K562 (cell line): ENCODE data around the gene SPI1. TPM values are rescaled to one million over a fixed set of nuclear protein-coding genes. Genes with fewer than 3 reads are reported as not detected.
A peak's percentile ranks its signal among the peaks of the same experiment; 100 is the strongest.

Source experiments
- ATAC-seq: fragments of 200-7000 bp; cut with Tn5 transposase; 3 replicates; pipeline ENCODE4 v1.9.1; 2020; ENCODE audit warnings: moderate library complexity
- BruUV-seq: library from RNA; stranded (reverse); fragments of 400-500 nt; replicated peaks from 2 replicates; lab custom pipeline; 2021; lab: Mats Ljungman, UMichigan
- CTCF ChIA-PET: fragments of 300-600 bp; formaldehyde crosslinking; extraction: SDS; loops from one replicate; lab custom pipeline; 2021; ENCODE audit warnings: low intra/inter-chr PET ratio; lab: Yijun Ruan, JAX
- POLR2A ChIA-PET: fragments of 300-600, 350-650 bp; sonication (Branson Sonifier 250); formaldehyde crosslinking; extraction: SDS; loops from one replicate; lab custom pipeline; 2021; ENCODE audit warnings: antibody characterized with exemption, inconsistent platforms; lab: Yijun Ruan, JAX
- DNase-seq, 4 experiments: peaks; one replicate each; pipeline versions ENCODE4 v3.0.0 to v3.0.0-alpha.2; 2011 to 2018; ENCODE audit warnings: low spot score in 3 of 4, mixed read lengths in 3 of 4; ENCODE audit errors: extremely low read depth in 1 of 4
- FAIRE-seq: peaks from 2 replicates; lab custom pipeline; 2011; peaks lifted over from hg19 to GRCh38; lab: Jason Lieb, UNC
- H2AFZ ChIP-seq: 2 replicates; pipeline ENCODE4 v1.6.0; 2011; ENCODE audit warnings: low read depth, low read length, control low read depth, inconsistent platforms
- H3K27ac ChIP-seq: fragments of 200-600 bp; 3 replicates; pipeline ENCODE4 v1.8.0; 2011; ENCODE audit warnings: low read depth, mild to moderate bottlenecking, control low read depth, inconsistent platforms, low read length, moderate library complexity, mixed read lengths; ENCODE audit errors: extremely low read depth
- H3K27me3 ChIP-seq, 2 experiments: fragments of 300-600 bp in 1 of 2; 2 replicates in 1 of 2; 3 replicates in 1 of 2; pipeline versions ENCODE4 v1.6.0 to v1.8.0; 2011; ENCODE audit warnings: inconsistent platforms in 2 of 2, low read length in 2 of 2, mild to moderate bottlenecking in 1 of 2, mixed read lengths in 1 of 2, moderate library complexity in 1 of 2; ENCODE audit not compliant: control insufficient read depth in 2 of 2, insufficient read depth in 2 of 2
- H3K36me3 ChIP-seq: fragments of 300-600 bp; 3 replicates; pipeline ENCODE4 v1.8.0; 2011; ENCODE audit warnings: mild to moderate bottlenecking, low read length, inconsistent platforms; ENCODE audit not compliant: control insufficient read depth, insufficient read depth
- H3K4me1 ChIP-seq, 2 experiments: fragments of 200-600 bp in 1 of 2; replicated peaks in 1 of 2; 2 replicates in 1 of 2; 3 replicates in 1 of 2; pipeline versions ENCODE4 v1.5.1 to v1.8.0; 2011; ENCODE audit warnings: inconsistent platforms in 2 of 2, low read length in 2 of 2, mild to moderate bottlenecking in 1 of 2, mixed read lengths in 1 of 2, moderate library complexity in 1 of 2; ENCODE audit not compliant: control insufficient read depth in 2 of 2, insufficient read depth in 2 of 2
- H3K4me2 ChIP-seq: 2 replicates; pipeline ENCODE4 v1.6.1; 2011; ENCODE audit warnings: low read length, control low read depth, inconsistent platforms, mixed read lengths; ENCODE audit not compliant: insufficient read depth
- H3K4me3 ChIP-seq: fragments of 200-600 bp; sonication (generic), shearing (Covaris generic); 2 replicates; pipeline ENCODE4 v1.5.1; 2016; ENCODE audit warnings: control low read depth, inconsistent platforms
- H3K79me2 ChIP-seq: fragments of 200-600 bp; 3 replicates; pipeline ENCODE4 v1.8.0; 2011; ENCODE audit warnings: low read length, inconsistent platforms; ENCODE audit not compliant: control insufficient read depth, insufficient read depth
- H3K9ac ChIP-seq, 2 experiments: 2 replicates each; pipeline versions ENCODE4 v1.6.0 to v1.6.1; 2011; ENCODE audit warnings: low read depth in 2 of 2, low read length in 2 of 2, control low read depth in 1 of 2, inconsistent platforms in 1 of 2, mild to moderate bottlenecking in 1 of 2, mixed read lengths in 1 of 2; ENCODE audit not compliant: insufficient read depth in 1 of 2
- H3K9me1 ChIP-seq: one replicate; pipeline ENCODE4 v1.6.0; 2011; ENCODE audit warnings: inconsistent platforms, mild to moderate bottlenecking, low read length, moderate library complexity; ENCODE audit not compliant: control insufficient read depth, insufficient read depth
- H3K9me3 ChIP-seq: replicated peaks from 2 replicates; pipeline ENCODE4 v1.5.1; 2011; ENCODE audit warnings: low read depth, low read length, inconsistent platforms; ENCODE audit not compliant: control insufficient read depth, insufficient read depth
- H4K20me1 ChIP-seq: replicated peaks from 2 replicates; pipeline ENCODE4 v1.6.1; 2011; ENCODE audit warnings: low read length, inconsistent platforms, mixed read lengths; ENCODE audit not compliant: control insufficient read depth, insufficient read depth
- GTF2E2 ChIP-seq: fragments of 200-800 bp; sonication (Bioruptor generic); IDR thresholded peaks from 2 replicates; pipeline ENCODE4 v1.6.1; 2016; ENCODE audit warnings: missing genetic modification characterization, missing compliant biosample characterization
- NELFE ChIP-seq: IDR thresholded peaks from 2 replicates; pipeline ENCODE4 v1.6.1; 2011; ENCODE audit warnings: mild to moderate bottlenecking; ENCODE audit not compliant: insufficient read depth, insufficient read length
- PHTF2 ChIP-seq: fragments of 250-450 bp; sonication (Bioruptor Pico); IDR thresholded peaks from 2 replicates; pipeline ENCODE4 v1.5.0; 2021; ENCODE audit warnings: mild to moderate bottlenecking
- SLC30A9 ChIP-seq: fragments of 250-450 bp; sonication (Bioruptor Pico); IDR thresholded peaks from 2 replicates; pipeline ENCODE4 v1.8.0; 2022; ENCODE audit warnings: mild to moderate bottlenecking, moderate library complexity
- SNAPC5 ChIP-seq: fragments of 250-450 bp; sonication (Bioruptor Pico); IDR thresholded peaks from 2 replicates; pipeline ENCODE4 v1.8.0; 2021; ENCODE audit warnings: moderate library complexity, mild to moderate bottlenecking, inconsistent platforms
- SNIP1 ChIP-seq: fragments of 450-650 bp; IDR thresholded peaks from 2 replicates; pipeline ENCODE4 v1.7.1; 2017; ENCODE audit warnings: low read depth, mild to moderate bottlenecking
- SOX6 ChIP-seq: fragments of 450-650 bp; IDR thresholded peaks from 2 replicates; pipeline ENCODE4 v1.6.1; 2014; ENCODE audit warnings: mild to moderate bottlenecking
- TARDBP ChIP-seq: fragments of 450-650 bp; IDR thresholded peaks from 2 replicates; pipeline ENCODE4 v1.6.1; 2016
- THRB ChIP-seq: fragments of 450-650 bp; formaldehyde crosslinking; conservative IDR thresholded peaks from 2 replicates; pipeline ENCODE4 v1.4.0; 2022; ENCODE audit warnings: mild to moderate bottlenecking, missing genetic modification characterization
- ZNF121 ChIP-seq: sonication (generic); formaldehyde crosslinking; conservative IDR thresholded peaks from 2 replicates; pipeline ENCODE4 v1.8.0; 2022; ENCODE audit warnings: missing genetic modification reagents
- ZNF764 ChIP-seq: fragments of 250-450 bp; sonication (Bioruptor Pico); IDR thresholded peaks from 2 replicates; pipeline ENCODE4 v1.4.0; 2020; ENCODE audit warnings: low read depth, mild to moderate bottlenecking, moderate library complexity
- WGBS: fragments of 100-300 bp; shearing (Covaris generic); methylation state at CpG from one replicate; pipeline ENCODE4 v1.1.6; 2016; ENCODE audit warnings: low coverage, mixed read lengths; ENCODE audit not compliant: insufficient coverage; ENCODE audit errors: missing lambda C conversion rate; 5-methylcytosine and 5-hydroxymethylcytosine counted together
- in situ Hi-C: fragments of 300-500 bp; cut with MboI; formaldehyde crosslinking; loops from 4 replicates; pipeline ENCODE4 v1.15.0; 2018; ENCODE audit warnings: inconsistent platforms, mixed read lengths
- intact Hi-C: fragments of 100-400 bp; cut with micrococcal nuclease; formaldehyde crosslinking; loops from 2 replicates; pipeline ENCODE4 v1.14.2; 2022
- polyA plus RNA-seq, 8 experiments: library from polyadenylated mRNA; depleted of rRNA in 4 of 8; stranded (reverse) in 5 of 8; unstranded in 3 of 8; fragments of >200 nt; fragmentation: Nextera tagmentation in 2 of 8; fragmentation: Illumina TruSeq in 1 of 8; extraction: Ambion mirVana in 2 of 8; extraction: Trizol in 1 of 8; gene quantifications; 2 replicates each; pipeline versions ENCODE4 v1.2.1 to v1.2.3, GENCODE V29; 2011 to 2014; ENCODE audit warnings: inconsistent platforms in 1 of 8, missing spikeins in 1 of 8
- total RNA-seq, 7 experiments: library from RNA; depleted of rRNA in 6 of 7; stranded (reverse); fragments of >200 nt in 6 of 7; fragmentation: Illumina TruSeq in 2 of 7; extraction: Trizol in 2 of 7; gene quantifications; 2 replicates each; pipeline versions ENCODE4 v1.2.1 to v1.2.3, GENCODE V29; 2011 to 2021; ENCODE audit warnings: low replicate concordance in 1 of 7

The SPI1 gene
- total and polyA plus RNA-seq, 9 of the 15 experiments (the other 6 are each of a cell fraction or from before 2014, with no cell fraction given), result 0.10 to 33.7 (median 10.3) TPM

- TF ChIP-seq TARDBP, result no peak
- TF ChIP-seq THRB (CRISPR knock-in tag), result no peak
- no peak for TF ChIP-seq ZNF121 (CRISPR knock-in tag)
- no peak for TF ChIP-seq SLC30A9 (CRISPR knock-in tag)
- TF ChIP-seq NELFE, result no peak
- TF ChIP-seq GTF2E2 (tag), result no peak
- TF ChIP-seq PHTF2 (CRISPR knock-in tag), result no peak
Observed at GRCh38 chr11:47388697-47389576, 10.6 kb upstream of the SPI1 start (continued).

GRCh38 chr11:47387944-47388696 lies 9.8 kb upstream of the SPI1 start:
- H3K4me2 ChIP-seq, result no peak overlapping the region
- no peaks in the 10 kb centered on the region for H3K79me2 ChIP-seq
- H3K9me1 ChIP-seq, result no peaks in the 10 kb centered on the region
- FAIRE-seq, result no peak
- intact Hi-C loops, result no loop called here
- ChIA-PET POLR2A (interaction anchor here (0.6 to 1.9 kb wide), 5 partner anchors 9 to 47 kb away, joined by 3 to 8 read pairs (median 3); partner anchors contain the start of gene SPI1), CTCF (no interaction called here)
- no peaks in the 10 kb centered on the region for H3K36me3 ChIP-seq
- H3K27me3 ChIP-seq, result no peaks in the 10 kb centered on the region
- no peak for TF ChIP-seq SNAPC5 (CRISPR knock-in tag)
- TF ChIP-seq SOX6, result no peak
- TF ChIP-seq ZNF764, result no peak
- TF ChIP-seq SNIP1, result no peak
- in situ Hi-C loops, result no loop called here
- peak in 1 of 4 experiments; percentile 6 for DNase-seq
- no peaks in the 10 kb centered on the region for H3K9me3 ChIP-seq
- H3K4me3 ChIP-seq, result no peak overlapping the region
- no TSS peak for BruUV-seq
- H3K4me1 ChIP-seq, result peaks cover 17 to 47% of the 10 kb centered on the region in 2 experiments
- H3K9ac ChIP-seq, result peak overlapping the region in 1 of 2 experiments; percentile 80; a peak in 2 of 4 replicates
- WGBS, result 56% methylated on average over 13 of the region's 13 CpGs
- peak overlapping the region; percentile 57 for H2AFZ ChIP-seq
- peak overlapping the region; percentile 44; the same call in 1 of the 3 replicates for H3K27ac ChIP-seq
- no peaks in the 10 kb centered on the region for H4K20me1 ChIP-seq
- ATAC-seq, result no peak
